HK-2 (cell line): Measurements from ENCODE around the gene TRMT5.

ENCODE experiments used
- DNase-seq: peaks from one replicate; pipeline ENCODE4 v3.0.0-alpha.2; 2018; ENCODE audit not compliant: unreplicated experiment

TRMT5 gene

GRCh38 chr14:60980811-60981632, at the start of gene TRMT5, which contains the start of gene SLC38A6:
Gene TRMT5 (minus strand): TSS chr14:60981079. CDS start chr14:60980973, 106 bp downstream.
Gene SLC38A6 (plus strand): TSS chr14:60981245. CDS start chr14:60981278, 33 bp downstream.
- DNase-seq = peak; percentile 93

GRCh38 chr14:61026526-61026925, 45.6 kb upstream of the TRMT5 start:
- DNase-seq = no peak

GRCh38 chr14:61025251-61026223, 44.7 kb upstream of the TRMT5 start:
- peak; percentile 31 for DNase-seq

GRCh38 chr14:61019537-61019936, 38.7 kb upstream of the TRMT5 start:
- DNase-seq = no peak

GRCh38 chr14:61003571-61003970, 22.7 kb upstream of the TRMT5 start:
- DNase-seq = no peak

- DNase-seq = no peak
These were observed 18.7 kb upstream of the TRMT5 start for GRCh38 chr14:60999536-60999935.

GRCh38 chr14:60998617-60999016, 17.7 kb upstream of the TRMT5 start:
- no peak for DNase-seq

GRCh38 chr14:60989599-60989998, 8.7 kb upstream of the TRMT5 start:
- DNase-seq = no peak

GRCh38 chr14:60986500-60986899, 5.6 kb upstream of the TRMT5 start:
- DNase-seq = no peak

GRCh38 chr14:60984196-60984595, 3.3 kb upstream of the TRMT5 start:
- no peak for DNase-seq

- peak; percentile 27 for DNase-seq
These were observed 965 bp upstream of the TRMT5 start for GRCh38 chr14:60981633-60982455.

GRCh38 chr14:60977847-60978246, 3.0 kb downstream of the TRMT5 start:
- no peak for DNase-seq

GRCh38 chr14:60975551-60975950, 5.3 kb downstream of the TRMT5 start:
- DNase-seq = no peak

- no peak for DNase-seq
These were observed 6.7 kb downstream of the TRMT5 start for GRCh38 chr14:60974090-60974651.

- DNase-seq = no peak
These were observed 7.8 kb downstream of the TRMT5 start for GRCh38 chr14:60973070-60973469.

- DNase-seq = no peak
These were observed 8.6 kb downstream of the TRMT5 start for GRCh38 chr14:60972295-60972694.

- no peak for DNase-seq
These were observed 9.6 kb downstream of the TRMT5 start for GRCh38 chr14:60971271-60971670.

- DNase-seq = no peak
These were observed 10.7 kb downstream of the TRMT5 start for GRCh38 chr14:60970146-60970545.

GRCh38 chr14:60968671-60969070, 12.2 kb downstream of the TRMT5 start:
- no peak for DNase-seq

GRCh38 chr14:60968099-60968498, 12.8 kb downstream of the TRMT5 start:
- DNase-seq = no peak

- DNase-seq = no peak
These were observed 15.5 kb downstream of the TRMT5 start for GRCh38 chr14:60965402-60965801.
